HG03196 (cell line): ENCODE measurements around the gene FAM3D.

Experiments
- ATAC-seq: cut with Tn5 transposase; IDR thresholded peaks from one replicate; pipeline ENCODE4 v1.9.1; 2021; ENCODE audit not compliant: unreplicated experiment

The FAM3D gene

DNA sequence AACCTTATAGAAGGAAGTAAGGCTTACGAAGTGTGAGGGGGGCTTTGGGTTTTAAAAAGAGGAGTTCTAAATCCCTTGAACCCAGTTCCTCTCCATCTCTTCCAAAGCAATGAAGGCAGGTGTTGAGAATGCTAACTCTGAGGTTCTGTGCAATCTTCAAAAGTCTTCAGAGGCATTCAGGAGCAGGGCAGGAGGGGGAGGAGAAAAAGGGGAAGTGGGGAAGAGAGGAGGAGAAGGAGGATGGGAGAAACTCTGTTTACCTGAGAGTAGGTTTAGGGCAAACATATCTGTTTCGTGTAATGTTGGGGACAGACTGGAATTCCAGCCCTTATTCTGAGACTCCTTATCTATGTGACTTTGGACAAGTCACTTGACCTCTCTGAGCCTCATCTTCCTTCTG, 36.9 kb downstream of the FAM3D start:
- ATAC-seq, result no peak

DNA sequence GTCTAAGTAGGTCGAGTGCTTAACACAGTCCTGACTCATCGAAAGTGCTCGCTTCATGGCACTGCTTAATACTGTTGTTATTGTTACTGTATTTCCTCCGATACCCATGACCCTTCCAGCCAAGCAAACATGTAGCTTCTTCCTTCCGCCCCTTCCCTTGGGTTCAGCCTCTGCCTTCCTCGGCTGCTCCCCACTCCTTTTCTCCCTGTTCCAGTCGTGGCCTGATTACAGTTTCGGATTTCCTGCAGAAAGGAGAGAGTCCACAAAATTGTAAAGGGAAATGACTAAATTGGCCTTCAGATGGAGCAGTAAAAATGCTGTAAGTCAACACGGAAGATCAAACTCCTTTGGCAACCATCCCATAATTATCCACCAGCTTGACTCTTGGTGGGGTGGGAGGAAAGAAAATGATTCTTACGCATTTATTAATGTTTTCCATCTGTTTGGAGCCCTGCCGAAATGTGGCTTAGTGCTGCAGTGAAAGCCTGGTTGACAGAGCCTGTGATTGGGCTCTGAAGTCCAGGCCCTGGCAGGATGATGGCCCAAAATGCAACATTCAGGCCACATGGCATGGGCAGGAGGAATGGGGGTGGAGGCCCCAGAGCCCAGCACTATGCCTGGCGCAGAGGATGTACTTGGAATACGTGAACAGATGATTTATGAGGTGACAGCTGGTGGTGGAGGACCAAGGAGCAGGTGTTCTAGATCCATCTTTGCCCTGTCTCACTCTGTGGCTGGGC, 37.6 kb downstream of the FAM3D start:
- ATAC-seq, result no peak

DNA sequence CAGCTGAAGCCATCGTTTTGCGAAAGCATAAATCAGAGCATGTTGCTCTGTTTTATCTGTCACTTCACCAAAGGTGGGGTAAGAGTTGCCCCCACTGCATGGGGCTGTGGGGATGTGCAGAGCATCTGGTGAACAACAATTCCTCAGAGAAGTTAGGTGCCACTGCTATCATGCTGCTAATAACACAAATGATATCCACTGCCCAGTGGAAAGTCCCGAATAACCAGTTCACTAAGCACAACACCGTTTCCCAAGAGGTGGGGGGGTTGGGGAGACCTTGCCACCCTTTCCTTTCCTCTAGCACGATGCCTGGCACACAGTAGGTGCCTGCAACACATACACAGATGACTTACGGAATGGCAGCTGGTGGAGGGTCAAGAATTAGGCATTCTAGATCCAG, 38.6 kb downstream of the FAM3D start:
- no peak for ATAC-seq

DNA sequence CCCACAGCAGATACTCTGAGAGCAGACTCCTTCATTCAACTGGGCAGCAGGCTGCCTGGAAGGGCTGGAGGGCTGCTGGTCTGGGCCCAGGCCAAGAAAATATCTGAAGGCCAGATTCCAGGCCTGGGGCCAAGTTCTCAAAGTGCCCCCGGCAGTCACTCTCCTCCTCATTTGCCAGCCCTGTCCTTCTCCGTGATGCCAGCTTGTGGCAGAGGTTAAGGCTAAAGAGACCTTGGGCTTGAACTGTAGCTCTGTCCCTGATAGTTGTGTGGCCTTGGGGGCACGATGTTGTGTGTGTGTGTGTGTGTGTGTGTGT, 39.0 kb downstream of the FAM3D start:
- no peak for ATAC-seq

GRCh38 chr3:58626841-58627569, 39.6 kb downstream of the FAM3D start:
- no peak for ATAC-seq

GRCh38 chr3:58625196-58625824, 41.3 kb downstream of the FAM3D start:
- ATAC-seq, result no peak

GRCh38 chr3:58624550-58624949, 42.0 kb downstream of the FAM3D start:
- ATAC-seq, result no peak

- no peak for ATAC-seq
These were observed 42.6 kb downstream of the FAM3D start for GRCh38 chr3:58623961-58624360.

DNA sequence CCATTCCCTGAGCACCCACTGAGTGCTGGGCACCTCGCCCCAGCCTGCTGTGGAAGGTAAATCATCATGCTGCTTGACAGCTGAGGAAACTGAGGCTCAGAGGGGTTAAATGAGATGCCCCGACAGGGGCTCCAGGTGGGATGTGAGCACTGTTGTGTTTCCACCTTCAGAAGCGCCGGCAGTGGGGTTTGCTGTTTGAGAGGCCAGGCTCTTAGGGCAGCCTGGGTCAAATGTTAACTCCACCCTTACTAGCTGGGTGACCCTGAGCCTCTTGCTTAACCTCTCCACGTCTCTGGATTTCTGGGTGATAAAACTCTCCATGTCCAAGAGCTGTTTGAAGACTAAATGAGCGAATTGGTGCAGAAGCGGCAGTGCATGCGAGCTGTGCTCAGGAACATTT, 43.1 kb downstream of the FAM3D start:
- no peak for ATAC-seq

- no peak for ATAC-seq
These were observed 43.7 kb downstream of the FAM3D start for GRCh38 chr3:58622892-58623291.

- no peak for ATAC-seq
These were observed 44.1 kb downstream of the FAM3D start for GRCh38 chr3:58622436-58622835.

- ATAC-seq, result no peak
These were observed 45.3 kb downstream of the FAM3D start for GRCh38 chr3:58621086-58621830.

DNA sequence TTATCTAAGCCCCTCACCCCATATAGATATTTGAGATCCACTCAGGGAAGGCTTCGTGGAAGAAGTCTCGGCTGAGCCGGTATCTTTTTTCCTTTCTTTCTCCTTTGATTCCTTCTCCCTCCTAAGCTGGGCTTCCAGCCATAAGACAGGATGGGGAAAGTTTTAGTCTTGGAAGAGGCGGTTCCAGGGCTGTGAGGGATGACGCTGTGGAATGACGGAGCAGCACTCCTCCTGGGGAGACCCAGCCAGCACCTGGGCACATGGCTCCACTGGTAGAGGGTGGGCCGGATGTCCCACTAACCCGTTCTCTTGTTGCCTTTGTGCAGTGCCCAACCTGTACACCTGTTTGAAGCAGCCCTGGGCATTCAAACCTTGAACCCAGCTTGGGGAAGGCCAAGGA, 46.2 kb downstream of the FAM3D start:
- ATAC-seq, result no peak

DNA sequence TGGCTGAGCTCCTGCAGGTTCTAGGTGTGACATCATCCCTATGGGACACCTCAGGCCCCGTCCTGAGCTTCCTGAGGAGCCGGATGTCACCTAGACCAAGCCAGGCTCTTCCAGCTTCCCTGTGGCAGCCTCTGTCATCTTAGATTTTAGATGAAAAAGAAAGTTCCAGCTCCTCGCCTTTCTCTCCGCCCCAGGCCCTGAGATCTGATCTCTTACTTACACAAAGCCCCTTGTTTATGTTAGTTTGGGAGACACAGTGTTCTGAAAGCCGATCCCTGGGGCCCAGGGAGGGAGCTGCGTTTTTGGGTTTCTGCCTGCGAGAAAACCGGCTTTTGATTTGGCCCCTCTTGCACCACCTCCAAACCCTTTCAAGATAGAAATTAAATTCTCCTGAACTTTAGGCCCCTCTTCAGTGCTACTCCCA, 49.2 kb downstream of the FAM3D start:
- ATAC-seq, result no peak

- no peak for ATAC-seq
These were observed 53.1 kb downstream of the FAM3D start for GRCh38 chr3:58613236-58614132.

- ATAC-seq, result no peak
These were observed 53.7 kb downstream of the FAM3D start for GRCh38 chr3:58612830-58613229.

GRCh38 chr3:58609990-58610389, 56.6 kb downstream of the FAM3D start:
- ATAC-seq, result no peak

GRCh38 chr3:58608648-58609047, 57.9 kb downstream of the FAM3D start:
- ATAC-seq, result no peak

GRCh38 chr3:58607816-58608215, 58.8 kb downstream of the FAM3D start:
- no peak for ATAC-seq

DNA sequence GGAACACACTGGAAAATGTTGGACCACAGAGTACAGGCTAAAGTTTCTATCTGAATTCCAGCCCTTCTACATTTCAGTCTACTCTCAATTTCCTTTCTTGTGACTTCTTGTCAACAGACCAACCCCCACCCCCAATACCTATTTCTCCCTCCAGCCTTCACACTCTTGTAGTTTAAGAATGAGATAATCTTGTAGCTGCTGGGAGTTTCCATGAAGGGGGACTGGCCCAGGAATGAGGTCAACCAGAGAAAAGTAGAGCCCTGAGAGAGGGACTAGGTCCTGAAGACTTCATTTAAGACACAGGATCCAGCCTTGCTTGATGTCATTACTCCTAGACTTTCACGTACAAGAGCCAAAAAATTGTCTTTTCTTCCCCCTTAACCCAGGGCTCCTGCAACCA, 59.9 kb downstream of the FAM3D start:
- ATAC-seq, result no peak

GRCh38 chr3:58604031-58604430, 62.5 kb downstream of the FAM3D start:
- no peak for ATAC-seq
